ENCODE results near the gene R3HDM1.
"Not testable (repeated sequence)": the region's sequence is repeated elsewhere in the genome, so short reads cannot be mapped to it uniquely, and the experiment has no call there.

R3HDM1 gene

GRCh38 chr2:135531231-135532197 lies at the start of gene R3HDM1:
Gene R3HDM1, plus strand, starts transcription at chr2:135531484. Its CDS starts 73,362 bp downstream, at chr2:135604846.
- peak; percentile 93 to 96 for DNase-seq

GRCh38 chr2:135485441-135485840 lies 45.8 kb upstream of the R3HDM1 start:
- no peak for DNase-seq

GRCh38 chr2:135490376-135490775 lies 40.9 kb upstream of the R3HDM1 start:
- no peak for DNase-seq

GRCh38 chr2:135494503-135494902 lies 36.8 kb upstream of the R3HDM1 start:
- no peak for DNase-seq

GRCh38 chr2:135494917-135495316 lies 36.4 kb upstream of the R3HDM1 start:
- DNase-seq: no peak

GRCh38 chr2:135498588-135498987 lies 32.7 kb upstream of the R3HDM1 start:
- not testable (repeated sequence) for DNase-seq

GRCh38 chr2:135504811-135505210 lies 26.5 kb upstream of the R3HDM1 start:
- DNase-seq: no peak

- no peak for DNase-seq
Observed at GRCh38 chr2:135510577-135510976, 20.7 kb upstream of the R3HDM1 start.

GRCh38 chr2:135512099-135512498 lies 19.2 kb upstream of the R3HDM1 start:
- no peak for DNase-seq

- no peak for DNase-seq
Observed at GRCh38 chr2:135525786-135526185, 5.5 kb upstream of the R3HDM1 start.

GRCh38 chr2:135528006-135528405 lies 3.3 kb upstream of the R3HDM1 start:
- DNase-seq: no peak

GRCh38 chr2:135530313-135531230 lies 712 bp upstream of the R3HDM1 start, which contains the start of gene ZRANB3:
Gene ZRANB3, minus strand, starts transcription at chr2:135531218.
- DNase-seq: peak; percentile 91 to 95

- DNase-seq: no peak
Observed at GRCh38 chr2:135532581-135532980, 1.3 kb downstream of the R3HDM1 start.

- DNase-seq: not testable (repeated sequence)
Observed at GRCh38 chr2:135533545-135533944, 2.3 kb downstream of the R3HDM1 start.

- DNase-seq: no peak
Observed at GRCh38 chr2:135546436-135546835, 15.2 kb downstream of the R3HDM1 start.

GRCh38 chr2:135547311-135547710 lies 16.0 kb downstream of the R3HDM1 start:
- no peak for DNase-seq

GRCh38 chr2:135551356-135551755 lies 20.1 kb downstream of the R3HDM1 start:
- DNase-seq: no peak

GRCh38 chr2:135552887-135553286 lies 21.6 kb downstream of the R3HDM1 start:
- no peak for DNase-seq

- no peak for DNase-seq
Observed at GRCh38 chr2:135555311-135555710, 24.0 kb downstream of the R3HDM1 start.

- no peak for DNase-seq
Observed at GRCh38 chr2:135557530-135557929, 26.2 kb downstream of the R3HDM1 start.

GRCh38 chr2:135561925-135562324 lies 30.6 kb downstream of the R3HDM1 start:
- DNase-seq: no peak

- DNase-seq: peak in 1 of 2 donors; percentile 12
Observed at GRCh38 chr2:135563793-135564192, 32.5 kb downstream of the R3HDM1 start.

- no peak for DNase-seq
Observed at GRCh38 chr2:135570884-135571283, 39.6 kb downstream of the R3HDM1 start.
